Kidney (tissue), 14 donors: ENCODE results near the gene RIT2. TPM values are rescaled to one million over a fixed set of nuclear protein-coding genes. Genes with fewer than 3 reads are reported as not detected.

Source experiments
- DNase-seq, 5 donors: peaks; one replicate each; pipeline ENCODE4 v3.0.0-alpha.2; 2013 to 2020
- FAIRE-seq: peaks from 2 replicates; lab custom pipeline; 2012; peaks lifted over from hg19 to GRCh38; lab: Jason Lieb, UNC
- H3K27ac ChIP-seq, 2 donors: one replicate each; pipeline ENCODE4 v1.7.0; 2013; ENCODE audit warnings: low read depth in 2 of 2, low read length in 2 of 2, inconsistent platforms in 1 of 2
- H3K27me3 ChIP-seq: one replicate; pipeline ENCODE4 v1.7.1; 2013; ENCODE audit warnings: low read length, inconsistent platforms; ENCODE audit not compliant: control insufficient read depth, insufficient read depth
- H3K36me3 ChIP-seq, 3 donors: one replicate each; pipeline versions ENCODE4 v1.7.0 to v1.7.1; 2013; ENCODE audit warnings: low read length in 3 of 3, control low read depth in 1 of 3, inconsistent platforms in 1 of 3; ENCODE audit not compliant: insufficient read depth in 3 of 3, control insufficient read depth in 2 of 3
- H3K4me1 ChIP-seq, 3 donors: one replicate each; pipeline versions ENCODE4 v1.7.0 to v1.7.1; 2013; ENCODE audit warnings: low read length in 3 of 3, inconsistent platforms in 1 of 3, low read depth in 1 of 3; ENCODE audit not compliant: control insufficient read depth in 2 of 3, insufficient read depth in 2 of 3
- H3K4me3 ChIP-seq, 3 donors: one replicate each; pipeline versions ENCODE4 v1.7.0 to v1.8.1; 2013; ENCODE audit warnings: low read length in 3 of 3, control low read depth in 1 of 3, inconsistent platforms in 1 of 3
- H3K9ac ChIP-seq, 3 donors: one replicate each; pipeline versions ENCODE4 v1.7.0 to v1.7.1; 2013; ENCODE audit warnings: low read length in 3 of 3, control low read depth in 1 of 3, inconsistent platforms in 1 of 3
- H3K9me3 ChIP-seq, 3 donors: one replicate each; pipeline versions ENCODE4 v1.7.0 to v1.7.1; 2013; ENCODE audit warnings: low read length in 3 of 3, control low read depth in 1 of 3, inconsistent platforms in 1 of 3; ENCODE audit not compliant: control insufficient read depth in 2 of 3, insufficient read depth in 1 of 3
- CTCF ChIP-seq: IDR thresholded peaks from 3 replicates; pipeline ENCODE4 v1.5.1; 2012; ENCODE audit warnings: mild to moderate bottlenecking, moderate library complexity, borderline replicate concordance; ENCODE audit not compliant: insufficient read depth; ENCODE audit errors: extremely low read depth
- intact Hi-C: fragments of 100-400 bp; cut with DNase I; formaldehyde crosslinking; loops from one replicate; pipeline ENCODE4 v1.11.1; 2022
- polyA plus RNA-seq: library from polyadenylated mRNA; stranded (reverse); fragments of 350-450 nt; fragmentation: Illumina TruSeq; extraction: RNeasy Lipid Tissue Mini Kit (QIAGEN cat#74804); gene quantifications from one replicate; pipeline ENCODE4 v1.2.3, GENCODE V29; 2014; ENCODE audit warnings: low read depth, low replicate concordance; ENCODE audit not compliant: insufficient read depth
- total RNA-seq: library from RNA; stranded (reverse); fragmentation: NEBNext Ultra II Directional; extraction: Animal tissue kit (Norgen Biotek cat#: 25700); gene quantifications from one replicate; pipeline ENCODE4 v1.2.1, GENCODE V29; 2021
- donor health status: control.
- donor health status: control.
- donor health status: control.
- donor health status: control.
- donor health status: control.
- donor health status: DM: yes; HTN: yes; CAD: no.
- donor health status: Normal renal cell carcinoma (clear cell type).

Gene RIT2
- total and polyA plus RNA-seq, 2 donors from 2014 or later, result not detected

GRCh38 chr18:42821492-42821891 is 294.0 kb downstream of the RIT2 start:
- FAIRE-seq (no peak), DNase-seq (no peak)
- no peaks in the 10 kb centered on the region for H3K9me3 ChIP-seq
- intact Hi-C loops, result no loop called here
- H3K27me3 ChIP-seq, result no peaks in the 10 kb centered on the region
- no peak for TF ChIP-seq CTCF
- H3K27ac ChIP-seq, result no peak overlapping the region
- H3K4me1 ChIP-seq, result no peaks in the 10 kb centered on the region
- H3K4me3 ChIP-seq, result no peak overlapping the region
- H3K9ac ChIP-seq, result no peak overlapping the region
- H3K36me3 ChIP-seq, result no peaks in the 10 kb centered on the region

GRCh38 chr18:42814618-42815017 is 300.9 kb downstream of the RIT2 start:
- Histone ChIP-seq H3K9me3 (no peaks in the 10 kb centered on the region), H3K4me3 (no peak overlapping the region), H3K27me3 (no peaks in the 10 kb centered on the region), H3K9ac (no peak overlapping the region), H3K4me1 (no peaks in the 10 kb centered on the region), H3K36me3 (no peaks in the 10 kb centered on the region), H3K27ac (no peak overlapping the region)
- TF ChIP-seq CTCF, result no peak
- DNase-seq (peak in 1 of 5 donors; percentile 64), FAIRE-seq (no peak)
- intact Hi-C loops, result no loop called here

GRCh38 chr18:42814184-42814583 is 301.3 kb downstream of the RIT2 start:
- DNase-seq, result no peak
- no peak overlapping the region for H3K27ac ChIP-seq
- H3K9ac ChIP-seq, result no peak overlapping the region
- intact Hi-C loops, result no loop called here
- H3K4me3 ChIP-seq, result no peak overlapping the region
- no peaks in the 10 kb centered on the region for H3K27me3 ChIP-seq
- TF ChIP-seq CTCF, result no peak
- H3K4me1 ChIP-seq, result no peaks in the 10 kb centered on the region
- H3K36me3 ChIP-seq, result no peaks in the 10 kb centered on the region
- FAIRE-seq, result no peak
- H3K9me3 ChIP-seq, result no peaks in the 10 kb centered on the region

GRCh38 chr18:42813570-42813969 is 301.9 kb downstream of the RIT2 start:
- Histone ChIP-seq H3K36me3 (no peaks in the 10 kb centered on the region), H3K4me3 (no peak overlapping the region), H3K27ac (no peak overlapping the region), H3K27me3 (no peaks in the 10 kb centered on the region), H3K9ac (no peak overlapping the region), H3K9me3 (no peaks in the 10 kb centered on the region), H3K4me1 (no peaks in the 10 kb centered on the region)
- no peak for TF ChIP-seq CTCF
- intact Hi-C loops, result no loop called here
- FAIRE-seq (no peak), DNase-seq (no peak)
